GM21526 (cell line): Measurements from ENCODE around the gene RAB43.
A peak's percentile ranks its signal among the peaks of the same experiment; 100 is the strongest.
"Not testable (repeated sequence)": the region's sequence is repeated elsewhere in the genome, so short reads cannot be mapped to it uniquely, and the experiment has no call there.

Experiments used
- ATAC-seq: cut with Tn5 transposase; IDR thresholded peaks from one replicate; pipeline ENCODE4 v1.9.1; 2021; ENCODE audit warnings: moderate library complexity; ENCODE audit not compliant: unreplicated experiment, low FRiP score

RAB43 gene

GRCh38 chr3:129122412-129123011, 908 bp upstream of the RAB43 start:
- ATAC-seq: no peak

- ATAC-seq: no peak
These were observed 400 bp downstream of the RAB43 start for GRCh38 chr3:129121016-129121791.

GRCh38 chr3:129120254-129121004, 1.2 kb downstream of the RAB43 start:
- ATAC-seq: peak; percentile 61

GRCh38 chr3:129119365-129120100, 2.1 kb downstream of the RAB43 start:
- ATAC-seq: no peak

- ATAC-seq: no peak
These were observed 2.9 kb downstream of the RAB43 start for GRCh38 chr3:129118745-129119144.

GRCh38 chr3:129117134-129117533, 4.5 kb downstream of the RAB43 start:
- ATAC-seq: no peak

- no peak for ATAC-seq
These were observed 5.1 kb downstream of the RAB43 start for GRCh38 chr3:129116482-129116946.

- no peak for ATAC-seq
These were observed 7.1 kb downstream of the RAB43 start for GRCh38 chr3:129114455-129114854.

GRCh38 chr3:129112308-129113052, 9.1 kb downstream of the RAB43 start:
- no peak for ATAC-seq

- ATAC-seq: not testable (repeated sequence)
These were observed 10.4 kb downstream of the RAB43 start for GRCh38 chr3:129111076-129111780.

- no peak for ATAC-seq
These were observed 13.8 kb downstream of the RAB43 start for GRCh38 chr3:129107793-129108192.

GRCh38 chr3:129106866-129107565, 14.6 kb downstream of the RAB43 start:
- ATAC-seq: no peak

- ATAC-seq: no peak
These were observed 15.3 kb downstream of the RAB43 start for GRCh38 chr3:129106320-129106719.

- no peak for ATAC-seq
These were observed 15.7 kb downstream of the RAB43 start for GRCh38 chr3:129105862-129106261.

GRCh38 chr3:129104498-129105079, 17.0 kb downstream of the RAB43 start:
- no peak for ATAC-seq

GRCh38 chr3:129104051-129104450, 17.6 kb downstream of the RAB43 start:
- ATAC-seq: no peak

GRCh38 chr3:129103296-129103695, 18.3 kb downstream of the RAB43 start:
- ATAC-seq: no peak

- ATAC-seq: no peak
These were observed 20.1 kb downstream of the RAB43 start for GRCh38 chr3:129101370-129102138.
